ENCODE results near the gene HLX.

HLX gene

GRCh38 chr1:220882061-220882891 is 3.0 kb downstream of the HLX start:
- peak; percentile 33 for DNase-seq (ENCODE audit: low read depth)

- no peak for DNase-seq (ENCODE audit: low read depth)
Measured at GRCh38 chr1:220884109-220884980, 5.1 kb downstream of the HLX start.

GRCh38 chr1:220884981-220885918 is 6.0 kb downstream of the HLX start:
- DNase-seq (ENCODE audit: low read depth): no peak

DNA sequence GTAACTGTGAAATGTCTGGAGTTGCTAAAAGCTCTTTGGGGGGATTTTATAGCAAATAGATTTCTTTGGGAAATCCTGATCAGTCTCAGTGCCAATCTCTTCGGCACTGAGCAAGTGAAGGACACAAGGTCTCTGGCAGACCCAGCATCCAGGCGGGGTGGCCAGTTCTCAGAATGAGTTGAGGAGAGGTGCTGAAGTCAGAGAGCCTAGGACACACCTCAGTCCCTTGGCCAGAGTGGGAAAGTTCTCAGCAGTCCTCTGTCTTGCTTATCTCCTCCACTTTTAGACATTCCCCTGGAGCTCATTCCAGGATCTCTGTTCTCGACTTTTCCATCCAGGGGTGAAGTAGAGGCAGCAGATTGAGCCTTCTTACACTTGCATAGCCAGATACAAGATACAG is 6.7 kb downstream of the HLX start:
- DNase-seq (ENCODE audit: low read depth): no peak

GRCh38 chr1:220886470-220887201 is 7.4 kb downstream of the HLX start:
- no peak for DNase-seq (ENCODE audit: low read depth)

- no peak for DNase-seq (ENCODE audit: low read depth)
Measured at GRCh38 chr1:220887202-220887519, 7.9 kb downstream of the HLX start.

- DNase-seq (ENCODE audit: low read depth): peak; percentile 28
Measured at GRCh38 chr1:220887520-220888416, 8.5 kb downstream of the HLX start.

GRCh38 chr1:220888417-220888986 is 9.3 kb downstream of the HLX start:
- DNase-seq (ENCODE audit: low read depth): no peak

GRCh38 chr1:220889333-220889732 is 10.1 kb downstream of the HLX start:
- no peak for DNase-seq (ENCODE audit: low read depth)

- no peak for DNase-seq (ENCODE audit: low read depth)
Measured at GRCh38 chr1:220889848-220890287, 10.6 kb downstream of the HLX start.

DNA sequence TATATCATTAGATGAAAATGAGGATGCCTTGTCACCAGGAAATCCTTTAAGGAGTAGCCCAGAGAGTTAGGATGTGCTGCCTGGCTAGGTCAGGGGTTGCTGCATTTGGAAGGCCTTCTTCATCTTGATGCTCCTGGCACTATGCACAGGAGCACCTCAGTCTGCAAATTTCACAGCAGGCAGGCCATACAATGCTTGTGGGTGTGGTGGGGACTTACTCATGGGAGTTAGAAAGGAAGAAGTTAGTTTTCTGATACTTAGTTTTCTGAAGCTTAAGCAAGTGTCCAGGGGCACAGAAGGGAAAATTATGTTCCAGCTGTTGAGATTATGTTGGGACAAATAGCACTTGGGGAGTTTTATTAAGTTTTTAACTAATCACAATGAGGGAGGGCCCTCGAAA is 11.4 kb downstream of the HLX start:
- DNase-seq (ENCODE audit: low read depth): no peak

DNA sequence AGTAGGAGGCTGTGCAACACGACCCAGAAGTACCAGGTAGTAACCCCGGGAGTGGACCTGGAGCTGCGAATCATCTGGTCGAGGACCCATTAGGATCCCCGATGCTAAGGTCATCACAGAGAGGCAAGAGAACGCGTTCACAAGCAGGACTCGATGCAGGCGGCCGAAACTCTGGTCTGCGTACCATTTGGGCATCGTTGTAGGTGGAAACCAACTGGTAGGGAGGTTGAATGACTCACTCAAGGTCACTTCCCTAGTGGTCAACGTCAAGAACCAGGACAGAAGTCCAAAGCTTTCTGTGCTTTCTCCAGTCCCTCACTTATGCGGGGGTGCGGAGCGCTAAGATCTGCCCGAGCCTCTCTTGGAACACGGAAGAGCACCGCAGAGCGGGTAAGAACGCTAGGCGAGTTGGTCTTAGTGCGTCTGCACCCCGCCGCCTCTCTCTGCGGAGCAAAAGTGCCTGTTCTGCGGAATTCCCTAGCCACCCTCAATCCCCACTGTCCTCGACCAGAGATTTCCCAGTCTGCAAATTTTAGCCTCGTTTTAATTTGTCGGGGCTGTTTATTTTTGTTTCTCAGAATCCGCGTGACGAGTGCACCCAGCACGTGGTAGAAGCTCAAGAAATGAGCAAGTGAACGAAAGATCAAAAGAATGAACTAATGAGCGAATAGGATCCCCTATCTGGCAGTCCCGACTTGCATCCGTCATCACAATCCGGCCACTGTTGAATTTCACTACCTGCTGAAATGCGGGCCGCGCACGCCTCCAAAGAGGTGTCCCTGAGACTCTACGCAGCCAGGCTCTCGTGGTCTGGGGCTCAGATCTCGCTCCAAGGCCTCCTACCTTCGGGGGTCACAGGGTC is 12.2 kb downstream of the HLX start:
- no peak for DNase-seq (ENCODE audit: low read depth)

DNA sequence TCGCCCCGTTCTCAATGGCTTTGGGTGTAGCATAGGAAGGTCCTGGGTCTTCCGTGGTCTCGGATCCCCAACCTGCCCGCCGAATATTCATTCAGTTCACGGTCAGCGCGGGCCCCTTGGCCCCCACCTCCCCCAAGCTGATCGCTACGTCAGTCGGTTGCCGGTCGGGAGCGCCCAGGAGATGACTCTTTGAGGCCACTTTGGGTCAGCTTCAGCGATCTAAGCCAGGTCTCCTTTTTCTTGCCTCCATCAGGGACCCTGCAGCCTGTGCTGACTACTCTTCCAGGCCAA is 12.8 kb downstream of the HLX start:
- no peak for DNase-seq (ENCODE audit: low read depth)

DNA sequence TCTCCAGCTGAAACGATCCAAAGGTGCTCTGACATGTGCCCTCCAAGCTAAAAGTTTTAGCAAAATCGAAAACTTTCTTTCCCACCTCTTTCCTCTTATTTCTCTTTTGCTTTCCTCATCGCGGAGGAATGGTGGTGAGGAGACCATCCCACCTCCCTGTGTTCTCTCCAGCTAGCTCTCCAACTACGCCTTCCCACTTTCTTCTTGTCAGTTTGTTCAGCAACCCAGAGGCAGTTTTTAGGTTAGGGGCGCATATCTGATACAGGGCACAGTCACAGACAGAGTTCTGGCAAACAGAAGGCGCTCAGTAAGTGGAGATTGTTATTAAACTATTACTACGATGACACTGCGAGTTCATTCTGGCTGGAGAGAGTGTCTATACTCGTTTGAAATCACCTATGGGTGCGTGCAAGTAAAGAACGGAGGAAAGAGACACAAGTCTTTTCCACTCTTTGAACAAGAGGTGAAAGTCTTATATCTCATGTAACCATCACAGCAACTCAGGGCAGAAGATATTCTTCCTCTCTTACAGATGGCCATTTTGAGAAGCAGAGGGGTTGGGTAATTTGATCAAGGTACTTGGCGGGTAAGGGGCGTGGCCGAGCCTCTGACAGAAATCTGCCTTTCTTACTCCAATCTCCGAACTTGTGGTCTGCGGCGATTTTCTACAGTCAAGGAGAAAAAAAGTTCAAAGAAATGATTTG is 13.9 kb downstream of the HLX start:
- DNase-seq (ENCODE audit: low read depth): no peak

GRCh38 chr1:220893701-220894024 is 14.4 kb downstream of the HLX start:
- no peak for DNase-seq (ENCODE audit: low read depth)

GRCh38 chr1:220894025-220894923 is 15.0 kb downstream of the HLX start:
- peak; percentile 12 for DNase-seq (ENCODE audit: low read depth)

GRCh38 chr1:220894924-220895256 is 15.6 kb downstream of the HLX start:
- no peak for DNase-seq (ENCODE audit: low read depth)

GRCh38 chr1:220895412-220895946 is 16.2 kb downstream of the HLX start:
- DNase-seq (ENCODE audit: low read depth): no peak
